ENCODE measurements around the gene GPHA2. TPM values are rescaled to one million over a fixed set of nuclear protein-coding genes. Genes with fewer than 3 reads are reported as not detected.

Gene GPHA2
- total RNA-seq, 1 donor from 2014 or later: not detected

DNA sequence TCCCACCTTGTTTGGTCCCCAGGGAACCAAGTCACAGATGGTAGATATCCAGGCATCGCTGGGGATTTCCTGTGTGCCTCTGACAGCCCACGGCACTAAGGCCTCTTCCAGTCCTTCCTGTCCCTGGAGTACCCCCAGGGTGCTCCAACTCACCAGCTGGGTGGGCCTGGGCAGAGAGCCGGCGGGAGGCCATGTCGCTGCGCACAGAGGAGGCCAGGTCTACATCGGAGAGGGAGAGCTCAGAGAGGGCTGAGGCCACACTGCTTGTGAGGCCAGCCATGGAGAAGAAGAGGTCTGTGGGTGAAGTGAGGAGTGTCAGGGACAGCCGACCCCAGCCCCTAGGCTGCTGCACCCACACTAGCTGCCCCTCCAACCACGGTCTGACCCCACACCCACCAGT lies 24.0 kb downstream of the GPHA2 start:
- intact Hi-C loops (cut with micrococcal nuclease): no loop called here

- intact Hi-C loops (cut with micrococcal nuclease): no loop called here
Measured at GRCh38 chr11:64911142-64911541, 24.6 kb downstream of the GPHA2 start.

DNA sequence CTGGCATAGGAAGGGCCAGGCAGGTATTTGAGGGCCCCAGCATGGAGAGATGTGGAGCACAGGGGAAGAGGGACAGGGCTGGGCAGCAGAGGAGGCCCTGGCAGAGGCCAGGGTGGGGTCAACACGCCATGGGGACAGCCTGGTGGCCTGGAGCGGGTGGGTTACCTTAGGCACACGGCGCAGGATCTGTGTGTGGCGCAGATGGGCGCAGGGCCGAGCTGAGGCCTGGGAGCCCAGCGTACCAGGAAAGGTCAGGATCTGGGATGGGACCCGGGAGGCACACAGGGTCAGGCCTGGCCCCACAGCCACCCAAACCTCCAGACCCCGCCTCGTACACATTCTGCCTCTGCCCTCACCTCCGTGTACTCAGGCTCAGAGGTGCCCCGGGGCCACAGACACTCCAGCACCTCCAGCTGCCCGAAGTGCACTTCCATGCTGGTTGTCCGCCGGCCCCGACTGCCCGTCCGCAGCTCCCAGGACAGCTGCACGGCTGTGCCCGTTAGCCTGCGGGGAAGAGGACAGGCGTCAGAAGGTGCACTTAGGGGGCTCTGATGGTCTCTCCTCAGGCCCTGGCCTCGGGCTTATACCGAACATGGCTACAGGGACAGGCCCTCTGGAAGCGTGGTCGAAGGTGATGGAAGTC lies 25.1 kb downstream of the GPHA2 start:
- intact Hi-C loops (cut with micrococcal nuclease): no loop called here

DNA sequence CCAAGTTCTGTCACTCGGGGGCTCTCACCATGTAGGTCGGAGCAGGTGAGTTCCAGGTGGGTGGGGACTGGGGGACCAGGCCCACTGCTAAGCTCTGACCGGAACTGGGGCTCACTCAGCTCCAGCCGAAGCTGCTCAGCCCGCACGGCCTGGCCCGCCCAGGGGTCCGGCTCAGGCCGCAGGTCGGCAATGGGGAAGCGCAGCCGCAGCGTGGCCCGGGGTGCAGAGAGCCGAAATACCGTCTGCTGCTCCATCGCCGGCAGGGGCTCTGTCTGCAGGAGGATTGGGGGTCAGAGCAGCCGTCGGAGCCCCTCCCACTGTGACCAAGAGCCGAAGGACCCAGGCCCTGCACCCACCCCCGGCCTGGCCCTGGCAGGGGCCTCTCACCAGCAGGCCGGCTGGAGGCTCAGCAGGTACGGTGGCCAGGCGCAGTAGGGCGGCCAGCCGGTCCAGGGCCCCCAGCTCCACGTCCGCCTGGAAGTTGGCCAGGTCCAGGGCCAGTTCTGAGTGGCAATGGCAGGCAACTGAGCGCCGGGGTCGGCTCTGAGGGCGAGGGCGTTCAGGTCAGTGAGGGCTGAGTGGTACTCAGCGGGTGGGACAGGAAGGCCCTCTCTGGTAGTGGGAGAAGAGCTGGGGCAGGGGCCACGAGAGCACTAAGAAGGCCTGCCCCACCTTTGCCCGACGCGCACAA lies 25.9 kb downstream of the GPHA2 start:
- intact Hi-C loops (cut with micrococcal nuclease): no loop called here

GRCh38 chr11:64908766-64909165 lies 26.9 kb downstream of the GPHA2 start:
- intact Hi-C loops (cut with micrococcal nuclease): no loop called here

- intact Hi-C loops (cut with micrococcal nuclease): no loop called here
Measured at GRCh38 chr11:64906314-64906635, 29.4 kb downstream of the GPHA2 start.

- intact Hi-C loops (cut with micrococcal nuclease): no loop called here
Measured at GRCh38 chr11:64905516-64906313, 30.0 kb downstream of the GPHA2 start.

GRCh38 chr11:64903291-64903833 lies 32.3 kb downstream of the GPHA2 start:
- intact Hi-C loops (cut with micrococcal nuclease): no loop called here

- intact Hi-C loops (cut with micrococcal nuclease): no loop called here
Measured at GRCh38 chr11:64902102-64902900, 33.4 kb downstream of the GPHA2 start.

GRCh38 chr11:64900774-64901173 lies 34.9 kb downstream of the GPHA2 start:
- intact Hi-C loops (cut with micrococcal nuclease): no loop called here

DNA sequence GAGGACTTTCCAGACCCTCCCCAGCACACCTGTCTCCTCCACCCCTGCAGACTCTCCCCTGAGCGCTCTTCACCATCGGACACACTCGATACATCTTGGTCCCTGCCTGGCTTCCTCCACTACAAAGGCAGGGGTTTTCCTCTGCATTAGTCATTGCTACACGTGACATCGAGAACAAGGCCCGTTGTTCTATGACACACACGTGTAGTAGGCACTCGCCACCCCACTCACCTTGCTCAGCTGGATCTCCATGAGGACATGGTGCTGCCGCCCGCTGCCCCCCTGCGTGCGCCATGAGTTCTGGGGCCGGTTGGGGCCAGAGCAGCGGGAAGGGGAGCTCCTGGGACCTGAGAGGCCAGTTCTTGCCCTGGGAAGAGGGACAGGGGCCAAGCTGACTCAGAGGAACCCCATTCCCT lies 35.4 kb downstream of the GPHA2 start:
- intact Hi-C loops (cut with micrococcal nuclease): no loop called here

- intact Hi-C loops (cut with micrococcal nuclease): no loop called here
Measured at GRCh38 chr11:64898541-64898940, 37.2 kb downstream of the GPHA2 start.

DNA sequence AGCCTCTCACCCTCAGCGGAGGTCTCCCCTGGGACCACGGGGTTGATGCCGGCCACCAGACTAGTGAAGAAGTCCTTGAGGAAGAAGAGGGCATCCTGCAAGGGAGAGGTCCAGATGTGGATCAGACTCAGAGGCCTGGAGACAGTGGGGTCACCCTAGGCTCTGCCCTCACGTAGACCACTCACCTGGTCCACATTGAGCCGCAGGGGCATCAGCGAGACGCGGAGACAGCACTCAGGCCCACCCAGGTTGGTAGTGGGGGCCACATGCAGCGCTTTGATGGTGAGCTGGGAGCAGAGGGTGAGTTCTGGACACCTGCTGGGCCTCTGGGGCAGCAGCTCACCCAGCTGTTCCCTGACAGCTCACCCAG lies 37.6 kb downstream of the GPHA2 start:
- intact Hi-C loops (cut with micrococcal nuclease): no loop called here

DNA sequence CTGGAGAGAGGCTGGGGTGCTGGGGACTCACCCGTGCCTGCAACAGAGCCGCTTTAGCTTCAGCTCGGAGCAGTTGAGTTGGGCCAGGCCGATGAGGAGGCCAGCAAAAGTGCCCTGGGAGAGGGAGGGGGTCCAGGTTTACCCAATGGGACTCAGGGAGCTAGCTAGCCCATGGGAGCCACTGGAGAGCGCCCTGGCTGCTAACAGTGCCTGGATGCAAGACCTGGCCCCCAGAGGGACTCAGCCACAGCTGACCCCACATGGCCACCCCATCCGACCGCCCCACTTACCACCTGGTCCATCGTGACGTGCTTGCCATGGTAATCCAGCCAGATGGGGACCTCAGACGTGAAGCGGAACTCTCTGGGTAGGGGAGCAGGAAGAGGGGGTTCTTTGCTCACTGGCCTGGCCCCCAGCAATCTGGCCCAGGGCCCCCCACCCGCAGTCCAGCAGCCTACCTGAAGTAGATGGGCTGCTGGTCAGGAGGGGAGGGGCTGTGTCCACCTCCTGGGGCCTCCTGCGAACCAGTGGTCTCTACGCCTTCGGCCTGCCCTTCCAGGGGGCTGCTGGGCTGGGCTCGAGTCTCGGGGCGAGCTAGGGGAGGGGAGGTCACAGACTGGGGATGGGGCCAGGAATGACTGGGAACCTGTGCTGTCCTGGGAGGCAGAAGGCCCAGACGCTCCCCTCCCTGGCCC lies 38.2 kb downstream of the GPHA2 start:
- intact Hi-C loops (cut with micrococcal nuclease): no loop called here

DNA sequence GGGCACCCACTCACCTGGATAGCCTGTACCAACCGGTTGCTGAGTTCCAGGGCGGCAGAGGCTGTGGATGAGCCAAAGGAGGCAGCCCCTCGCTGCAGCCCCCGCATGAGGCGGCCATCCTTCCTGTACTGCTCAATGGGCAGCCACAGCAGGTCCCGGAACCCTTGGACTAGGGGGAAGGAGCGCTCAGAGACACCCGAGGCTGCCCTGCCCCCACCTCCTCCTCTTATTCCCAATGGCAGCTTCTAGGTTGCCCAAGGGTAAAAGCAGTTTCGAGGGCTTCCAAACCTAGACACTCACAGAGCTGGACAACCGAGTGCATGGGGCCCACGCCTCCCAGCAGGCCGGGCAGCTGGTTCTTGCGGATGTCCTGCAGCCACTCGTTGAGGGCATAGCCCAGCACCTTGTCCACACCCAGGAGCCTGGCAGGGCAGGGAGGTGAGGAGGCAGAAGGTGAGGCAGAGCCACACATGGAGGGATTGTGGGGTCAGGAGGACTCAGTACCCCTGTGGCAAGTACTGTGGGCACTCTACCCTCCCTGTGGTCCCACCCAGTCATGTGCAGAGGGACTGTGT lies 39.2 kb downstream of the GPHA2 start:
- intact Hi-C loops (cut with micrococcal nuclease): no loop called here

- intact Hi-C loops (cut with micrococcal nuclease): loop anchor here (1.0 kb wide), 1 partner anchor 48 kb away; no protein-coding TSS in a partner anchor
Measured at GRCh38 chr11:64894812-64895452, 40.8 kb downstream of the GPHA2 start.

- intact Hi-C loops (cut with micrococcal nuclease): loop anchor here (1.0 kb wide), 1 partner anchor 47 kb away; no protein-coding TSS in a partner anchor
Measured at GRCh38 chr11:64894070-64894811, 41.5 kb downstream of the GPHA2 start.

- intact Hi-C loops (cut with micrococcal nuclease): loop anchor here (1.0 kb wide), 1 partner anchor 46 kb away; no protein-coding TSS in a partner anchor
Measured at GRCh38 chr11:64893194-64894069, 42.3 kb downstream of the GPHA2 start.

Measured in T-helper 2 cell treated with Interferon-gamma antibody and Interleukin-4, amounts not matched to agents 100 ng/mL and 5 ng/mL, for 36 hours (primary cell).